Measurements from ENCODE around the gene CTBP2. TPM values are rescaled to one million over a fixed set of nuclear protein-coding genes. Genes with fewer than 3 reads are reported as not detected.
"Not testable (repeated sequence)": the region's sequence is repeated elsewhere in the genome, so short reads cannot be mapped to it uniquely, and the experiment has no call there.

CTBP2 gene
- total RNA-seq, 1 experiment from 2014 or later = 191 TPM

- TF ChIP-seq, protein P1, sequence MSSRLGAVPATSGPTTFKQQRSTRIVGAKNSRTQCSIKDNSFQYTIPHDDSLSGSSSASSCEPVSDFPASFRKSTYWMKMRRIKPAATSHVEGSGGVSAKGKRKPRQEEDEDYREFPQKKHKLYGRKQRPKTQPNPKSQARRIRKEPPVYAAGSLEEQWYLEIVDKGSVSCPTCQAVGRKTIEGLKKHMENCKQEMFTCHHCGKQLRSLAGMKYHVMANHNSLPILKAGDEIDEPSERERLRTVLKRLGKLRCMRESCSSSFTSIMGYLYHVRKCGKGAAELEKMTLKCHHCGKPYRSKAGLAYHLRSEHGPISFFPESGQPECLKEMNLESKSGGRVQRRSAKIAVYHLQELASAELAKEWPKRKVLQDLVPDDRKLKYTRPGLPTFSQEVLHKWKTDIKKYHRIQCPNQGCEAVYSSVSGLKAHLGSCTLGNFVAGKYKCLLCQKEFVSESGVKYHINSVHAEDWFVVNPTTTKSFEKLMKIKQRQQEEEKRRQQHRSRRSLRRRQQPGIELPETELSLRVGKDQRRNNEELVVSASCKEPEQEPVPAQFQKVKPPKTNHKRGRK (CRISPR knock-in tag; IDR thresholded peaks at IDR 0.05; ENCODE audit: borderline replicate concordance) = no peak
- no peak for TF ChIP-seq JUN (CRISPR knock-in tag; IDR thresholded peaks at IDR 0.05)
Measured at GRCh38 chr10:124991835-124992234, 168.5 kb downstream of the CTBP2 start (continued).

DNA sequence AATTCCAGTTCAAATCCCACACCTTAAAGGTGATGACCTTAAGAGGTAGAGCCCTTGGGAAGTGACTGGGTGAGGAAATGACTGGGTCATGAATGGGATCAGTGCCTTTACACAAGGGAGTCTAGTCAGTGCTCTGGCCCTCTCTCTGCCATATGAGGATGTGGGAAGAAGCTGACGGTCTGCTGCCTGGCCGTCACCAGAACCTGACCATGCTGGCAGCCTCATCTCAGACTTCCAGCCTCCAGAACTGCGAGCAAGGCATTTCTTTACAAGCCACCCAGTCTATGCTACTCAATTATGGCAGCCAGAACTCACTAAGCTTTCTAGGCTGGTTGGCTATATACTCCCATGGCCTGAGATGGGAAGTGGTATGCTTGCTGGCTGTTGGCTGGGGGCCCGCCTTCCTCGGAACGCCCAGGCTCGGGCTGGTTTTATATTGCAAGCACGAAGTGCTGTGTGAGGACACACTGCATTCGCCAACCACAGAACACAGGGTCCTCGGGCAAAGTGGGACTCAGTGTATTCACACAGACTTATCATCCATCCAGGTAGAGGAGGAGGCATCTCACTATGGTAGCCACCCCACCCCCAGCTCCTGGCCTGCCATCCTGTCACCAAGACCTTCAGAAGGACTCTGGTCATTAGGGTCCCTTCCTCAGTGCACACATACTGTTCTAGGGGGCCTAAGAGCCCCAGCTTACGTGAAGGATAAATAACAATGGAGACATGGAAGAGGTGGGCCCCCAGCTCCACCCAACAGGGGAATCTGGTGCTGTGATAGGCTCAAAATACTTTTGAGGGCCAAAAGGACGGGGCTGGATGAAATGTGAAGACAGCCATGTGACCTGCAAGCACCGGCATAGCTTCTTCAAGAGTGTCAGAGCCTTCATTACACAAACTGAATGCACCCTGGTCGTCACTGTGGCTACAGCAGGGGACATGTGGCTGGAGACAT lies 169.4 kb downstream of the CTBP2 start:
- no peaks in the 10 kb centered on the region for H3K4me1 Mint-ChIP-seq
- peak overlapping the region; percentile 36; the same call in 1 of the 2 replicates for H3K27ac Mint-ChIP-seq
- no peaks in the 10 kb centered on the region for H3K9me3 Mint-ChIP-seq
- no peak overlapping the region for H3K4me3 Mint-ChIP-seq
- CTCF ChIA-PET = interaction anchor here (0.7 kb wide), 1 partner anchor 148 kb away, joined by 3 read pairs; no protein-coding TSS in a partner anchor
- POLR2A ChIA-PET = no interaction called here
- H3K36me3 Mint-ChIP-seq = peaks cover 86% of the 10 kb centered on the region
- DNase-seq (ENCODE audit: low spot score) = no peak
- ATAC-seq = no peak
- H3K27me3 Mint-ChIP-seq (ENCODE audit: low read depth) = no peaks in the 10 kb centered on the region
- TF ChIP-seq ZBTB43 (CRISPR knock-in tag; IDR thresholded peaks at IDR 0.05) (no peak), GABPB1 (CRISPR knock-in tag; IDR thresholded peaks at IDR 0.05) (no peak)

DNA sequence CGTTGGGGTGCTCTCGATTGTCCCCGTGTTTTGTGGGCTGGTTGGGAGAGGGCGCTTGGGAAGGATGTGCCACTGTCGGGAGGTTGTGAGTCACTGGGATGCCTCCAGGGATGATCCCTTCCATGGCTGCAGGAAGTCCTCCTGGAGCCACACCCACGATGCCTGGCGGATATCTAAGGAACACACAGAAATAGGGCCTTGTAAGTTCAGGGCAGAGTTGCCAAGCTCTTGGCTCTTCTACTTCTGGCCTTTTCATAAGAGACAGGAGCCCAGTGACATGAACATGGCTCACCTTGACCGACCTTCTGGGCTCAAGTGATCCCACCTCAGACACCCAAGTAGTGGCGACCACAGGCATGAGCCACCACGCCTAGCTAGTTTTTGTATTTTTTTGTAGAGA lies 170.8 kb downstream of the CTBP2 start:
- H3K27ac Mint-ChIP-seq = peak overlapping the region; percentile 57
- ATAC-seq (no peak), DNase-seq (ENCODE audit: low spot score) (no peak)
- no peaks in the 10 kb centered on the region for H3K4me1 Mint-ChIP-seq
- TF ChIP-seq, protein P2, sequence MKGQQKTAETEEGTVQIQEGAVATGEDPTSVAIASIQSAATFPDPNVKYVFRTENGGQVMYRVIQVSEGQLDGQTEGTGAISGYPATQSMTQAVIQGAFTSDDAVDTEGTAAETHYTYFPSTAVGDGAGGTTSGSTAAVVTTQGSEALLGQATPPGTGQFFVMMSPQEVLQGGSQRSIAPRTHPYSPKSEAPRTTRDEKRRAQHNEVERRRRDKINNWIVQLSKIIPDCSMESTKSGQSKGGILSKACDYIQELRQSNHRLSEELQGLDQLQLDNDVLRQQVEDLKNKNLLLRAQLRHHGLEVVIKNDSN (CRISPR knock-in tag; IDR thresholded peaks at IDR 0.05) = no peak
- TF ChIP-seq, protein P3, sequence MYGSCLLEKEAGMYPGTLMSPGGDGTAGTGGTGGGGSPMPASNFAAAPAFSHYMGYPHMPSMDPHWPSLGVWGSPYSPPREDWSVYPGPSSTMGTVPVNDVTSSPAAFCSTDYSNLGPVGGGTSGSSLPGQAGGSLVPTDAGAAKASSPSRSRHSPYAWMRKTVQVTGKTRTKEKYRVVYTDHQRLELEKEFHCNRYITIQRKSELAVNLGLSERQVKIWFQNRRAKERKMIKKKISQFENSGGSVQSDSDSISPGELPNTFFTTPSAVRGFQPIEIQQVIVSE (CRISPR knock-in tag; IDR thresholded peaks at IDR 0.05; ENCODE audit: borderline replicate concordance) = no peak
- TF ChIP-seq OVOL2 (CRISPR knock-in tag; IDR thresholded peaks at IDR 0.05; ENCODE audit: borderline replicate concordance) = no peak
- TF ChIP-seq, protein P4, sequence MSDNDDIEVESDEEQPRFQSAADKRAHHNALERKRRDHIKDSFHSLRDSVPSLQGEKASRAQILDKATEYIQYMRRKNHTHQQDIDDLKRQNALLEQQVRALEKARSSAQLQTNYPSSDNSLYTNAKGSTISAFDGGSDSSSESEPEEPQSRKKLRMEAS (CRISPR knock-in tag; IDR thresholded peaks at IDR 0.05) = no peak
- no peak for TF ChIP-seq NR2C2 (CRISPR knock-in tag; IDR thresholded peaks at IDR 0.05)
- TF ChIP-seq, protein P5, sequence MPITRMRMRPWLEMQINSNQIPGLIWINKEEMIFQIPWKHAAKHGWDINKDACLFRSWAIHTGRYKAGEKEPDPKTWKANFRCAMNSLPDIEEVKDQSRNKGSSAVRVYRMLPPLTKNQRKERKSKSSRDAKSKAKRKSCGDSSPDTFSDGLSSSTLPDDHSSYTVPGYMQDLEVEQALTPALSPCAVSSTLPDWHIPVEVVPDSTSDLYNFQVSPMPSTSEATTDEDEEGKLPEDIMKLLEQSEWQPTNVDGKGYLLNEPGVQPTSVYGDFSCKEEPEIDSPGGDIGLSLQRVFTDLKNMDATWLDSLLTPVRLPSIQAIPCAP (CRISPR knock-in tag; IDR thresholded peaks at IDR 0.05) = no peak
- no peak for TF ChIP-seq MXD4 (CRISPR knock-in tag; IDR thresholded peaks at IDR 0.05; ENCODE audit: borderline replicate concordance)
- no peak for TF ChIP-seq ZNF263 (CRISPR knock-in tag; IDR thresholded peaks at IDR 0.05; ENCODE audit: low read depth)
- H3K27me3 Mint-ChIP-seq (ENCODE audit: low read depth) = no peaks in the 10 kb centered on the region
- ChIA-PET CTCF (interaction anchor here (0.8 to 0.9 kb wide), 2 partner anchors 11 to 59 kb away, joined by 3 read pairs; no protein-coding TSS in a partner anchor), POLR2A (no interaction called here)
- H3K4me3 Mint-ChIP-seq = no peak overlapping the region
- peaks cover 86% of the 10 kb centered on the region for H3K36me3 Mint-ChIP-seq
- no peaks in the 10 kb centered on the region for H3K9me3 Mint-ChIP-seq

DNA sequence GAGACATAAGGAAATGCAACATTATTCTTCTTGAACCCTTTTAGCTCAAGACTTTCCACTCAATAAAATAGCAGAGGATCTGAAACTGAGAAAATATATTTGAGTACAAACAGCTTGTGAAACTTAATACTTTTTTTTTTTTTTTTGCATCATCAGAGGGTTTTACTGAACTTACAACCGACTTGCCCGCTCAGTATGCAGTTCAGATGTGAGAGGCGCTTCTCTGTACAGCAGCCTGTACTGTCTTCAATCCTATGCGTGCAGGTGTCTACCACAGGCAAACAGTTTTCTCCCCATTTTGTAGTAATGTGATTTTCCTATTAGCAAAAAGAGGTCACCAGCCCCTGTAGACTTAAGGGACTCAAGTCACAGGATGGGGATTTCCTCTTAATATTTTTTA lies 171.6 kb downstream of the CTBP2 start:
- H3K4me1 Mint-ChIP-seq; CTCF ChIA-PET; POLR2A ChIA-PET; ATAC-seq; H3K9me3 Mint-ChIP-seq; H3K27me3 Mint-ChIP-seq (ENCODE audit: low read depth); H3K4me3 Mint-ChIP-seq; H3K27ac Mint-ChIP-seq; DNase-seq (ENCODE audit: low spot score): not testable (repeated sequence)
- H3K36me3 Mint-ChIP-seq = peaks cover 80% of the 10 kb centered on the region

Data from WTC11 (cell line).